PFSK-1 (cell line): ENCODE measurements around the gene KCNC4.

Experiments
- POLR2AphosphoS5 ChIP-seq: IDR thresholded peaks from 2 replicates; pipeline ENCODE4 v1.6.1; 2012; ENCODE audit warnings: low read depth, mild to moderate bottlenecking, control low read depth, low read length, moderate library complexity
- SIN3A ChIP-seq: IDR thresholded peaks from 2 replicates; pipeline ENCODE4 v1.6.1; 2012; ENCODE audit warnings: mild to moderate bottlenecking, low read length, moderate library complexity, borderline replicate concordance; ENCODE audit not compliant: insufficient read depth
- TAF1 ChIP-seq: IDR thresholded peaks from 2 replicates; pipeline ENCODE4 v1.6.1; 2012; ENCODE audit warnings: low read length, control low read depth, borderline replicate concordance; ENCODE audit not compliant: insufficient read depth
- TF ChIP-seq, protein P1 (sequence below), 2 experiments: IDR thresholded peaks; 2 replicates each; pipeline versions ENCODE4 v1.6.1 to v1.8.0; 2011 to 2012; ENCODE audit warnings: low read depth in 2 of 2, low read length in 2 of 2, control low read depth in 1 of 2, inconsistent platforms in 1 of 2, mild to moderate bottlenecking in 1 of 2, moderate library complexity in 1 of 2; ENCODE audit not compliant: insufficient read depth in 1 of 2

GRCh38 chr1:110200190-110200589, 9.9 kb upstream of the KCNC4 start:
- TF ChIP-seq, protein P1, sequence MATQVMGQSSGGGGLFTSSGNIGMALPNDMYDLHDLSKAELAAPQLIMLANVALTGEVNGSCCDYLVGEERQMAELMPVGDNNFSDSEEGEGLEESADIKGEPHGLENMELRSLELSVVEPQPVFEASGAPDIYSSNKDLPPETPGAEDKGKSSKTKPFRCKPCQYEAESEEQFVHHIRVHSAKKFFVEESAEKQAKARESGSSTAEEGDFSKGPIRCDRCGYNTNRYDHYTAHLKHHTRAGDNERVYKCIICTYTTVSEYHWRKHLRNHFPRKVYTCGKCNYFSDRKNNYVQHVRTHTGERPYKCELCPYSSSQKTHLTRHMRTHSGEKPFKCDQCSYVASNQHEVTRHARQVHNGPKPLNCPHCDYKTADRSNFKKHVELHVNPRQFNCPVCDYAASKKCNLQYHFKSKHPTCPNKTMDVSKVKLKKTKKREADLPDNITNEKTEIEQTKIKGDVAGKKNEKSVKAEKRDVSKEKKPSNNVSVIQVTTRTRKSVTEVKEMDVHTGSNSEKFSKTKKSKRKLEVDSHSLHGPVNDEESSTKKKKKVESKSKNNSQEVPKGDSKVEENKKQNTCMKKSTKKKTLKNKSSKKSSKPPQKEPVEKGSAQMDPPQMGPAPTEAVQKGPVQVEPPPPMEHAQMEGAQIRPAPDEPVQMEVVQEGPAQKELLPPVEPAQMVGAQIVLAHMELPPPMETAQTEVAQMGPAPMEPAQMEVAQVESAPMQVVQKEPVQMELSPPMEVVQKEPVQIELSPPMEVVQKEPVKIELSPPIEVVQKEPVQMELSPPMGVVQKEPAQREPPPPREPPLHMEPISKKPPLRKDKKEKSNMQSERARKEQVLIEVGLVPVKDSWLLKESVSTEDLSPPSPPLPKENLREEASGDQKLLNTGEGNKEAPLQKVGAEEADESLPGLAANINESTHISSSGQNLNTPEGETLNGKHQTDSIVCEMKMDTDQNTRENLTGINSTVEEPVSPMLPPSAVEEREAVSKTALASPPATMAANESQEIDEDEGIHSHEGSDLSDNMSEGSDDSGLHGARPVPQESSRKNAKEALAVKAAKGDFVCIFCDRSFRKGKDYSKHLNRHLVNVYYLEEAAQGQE (IDR thresholded peaks at IDR 0.05; ENCODE audit: insufficient read depth in 1 of 2, low read depth in 2 of 2, low read length in 2 of 2), result no peak
- TF ChIP-seq TAF1, result no peak
- TF ChIP-seq SIN3A, result no peak
- no peak for TF ChIP-seq POLR2AphosphoS5
